K562 (cell line): ENCODE data around the gene ZNF689. TPM values are rescaled to one million over a fixed set of nuclear protein-coding genes. Genes with fewer than 3 reads are reported as not detected.

Source experiments
- AFF4 ChIP-seq: sonication (generic); formaldehyde crosslinking; IDR thresholded peaks from 2 replicates; pipeline ENCODE4 v1.8.0; 2023; ENCODE audit warnings: mild to moderate bottlenecking, missing genetic modification reagents
- CTBP1 ChIP-seq: fragments of 450-650 bp; IDR thresholded peaks from 2 replicates; pipeline ENCODE4 v1.6.1; 2016; ENCODE audit warnings: borderline replicate concordance
- E2F3 ChIP-seq: fragments of 250-450 bp; sonication (Bioruptor Pico); IDR thresholded peaks from 2 replicates; pipeline ENCODE4 v1.4.0; 2020; ENCODE audit warnings: mild to moderate bottlenecking
- EGR1 ChIP-seq: fragments of 450-650 bp; conservative IDR thresholded peaks from 2 replicates; pipeline ENCODE4 v1.6.1; 2017; ENCODE audit warnings: mild to moderate bottlenecking
- ELK1 ChIP-seq: sonication (generic); formaldehyde crosslinking; IDR thresholded peaks from 2 replicates; pipeline ENCODE4 v1.8.1; 2022; ENCODE audit warnings: missing genetic modification reagents
- RBBP5 ChIP-seq: fragments of 200-600 bp; sonication (generic); IDR thresholded peaks from 2 replicates; pipeline ENCODE4 v1.6.1; 2012; ENCODE audit warnings: borderline replicate concordance, mild to moderate bottlenecking, low read length, control low read depth, inconsistent platforms; ENCODE audit not compliant: insufficient read depth, poor library complexity, severe bottlenecking
- RBM14 ChIP-seq: fragments of 200-400 bp; formaldehyde crosslinking; IDR thresholded peaks from 2 replicates; pipeline ENCODE4 v1.6.1; 2018; ENCODE audit warnings: low read depth, mild to moderate bottlenecking, low read length, moderate library complexity, borderline replicate concordance; ENCODE audit not compliant: insufficient read depth
- RBM22 ChIP-seq: fragments of 200-400 bp; formaldehyde crosslinking; IDR thresholded peaks from 2 replicates; pipeline ENCODE4 v1.6.1; 2018; ENCODE audit warnings: low read length, low read depth; ENCODE audit not compliant: poor library complexity, severe bottlenecking
- STAT5B ChIP-seq: fragments of 250-450 bp; sonication (Bioruptor Pico); IDR thresholded peaks from 2 replicates; pipeline ENCODE4 v1.8.0; 2021; ENCODE audit warnings: mild to moderate bottlenecking, inconsistent platforms
- TCFL5 ChIP-seq: fragments of 250-450 bp; sonication (Bioruptor Pico); conservative IDR thresholded peaks from 2 replicates; pipeline ENCODE4 v1.6.1; 2021; ENCODE audit warnings: mild to moderate bottlenecking, moderate library complexity, matching md5 sums
- ZBTB9 ChIP-seq: fragments of 450-650 bp; formaldehyde crosslinking; IDR thresholded peaks from 2 replicates; pipeline ENCODE4 v1.4.0; 2020; ENCODE audit warnings: mild to moderate bottlenecking, moderate library complexity
- ZNF586 ChIP-seq: fragments of 450-650 bp; formaldehyde crosslinking; conservative IDR thresholded peaks from 2 replicates; pipeline ENCODE4 v1.4.0; 2020; ENCODE audit warnings: mild to moderate bottlenecking, moderate library complexity
- polyA plus RNA-seq, 8 experiments: library from polyadenylated mRNA; depleted of rRNA in 4 of 8; stranded (reverse) in 5 of 8; unstranded in 3 of 8; fragments of >200 nt; fragmentation: Nextera tagmentation in 2 of 8; fragmentation: Illumina TruSeq in 1 of 8; extraction: Ambion mirVana in 2 of 8; extraction: Trizol in 1 of 8; gene quantifications; 2 replicates each; pipeline versions ENCODE4 v1.2.1 to v1.2.3, GENCODE V29; 2011 to 2014; ENCODE audit warnings: inconsistent platforms in 1 of 8, missing spikeins in 1 of 8
- total RNA-seq, 7 experiments: library from RNA; depleted of rRNA in 6 of 7; stranded (reverse); fragments of >200 nt in 6 of 7; fragmentation: Illumina TruSeq in 2 of 7; extraction: Trizol in 2 of 7; gene quantifications; 2 replicates each; pipeline versions ENCODE4 v1.2.1 to v1.2.3, GENCODE V29; 2011 to 2021; ENCODE audit warnings: low replicate concordance in 1 of 7
- TF ChIP-seq, protein P1 (sequence below): fragments of 450-650 bp; IDR thresholded peaks from 2 replicates; pipeline ENCODE4 v1.7.0; 2016; ENCODE audit warnings: borderline replicate concordance
- TF ChIP-seq, protein P2 (sequence below): fragments of 250-450 bp; sonication (Bioruptor Pico); IDR thresholded peaks from 2 replicates; pipeline ENCODE4 v1.4.0; 2020; ENCODE audit warnings: mild to moderate bottlenecking

The ZNF689 gene
- total and polyA plus RNA-seq, 9 of the 15 experiments (the other 6 are each of a cell fraction or from before 2014, with no cell fraction given): 5.4 to 15.4 (median 10.8) TPM

DNA sequence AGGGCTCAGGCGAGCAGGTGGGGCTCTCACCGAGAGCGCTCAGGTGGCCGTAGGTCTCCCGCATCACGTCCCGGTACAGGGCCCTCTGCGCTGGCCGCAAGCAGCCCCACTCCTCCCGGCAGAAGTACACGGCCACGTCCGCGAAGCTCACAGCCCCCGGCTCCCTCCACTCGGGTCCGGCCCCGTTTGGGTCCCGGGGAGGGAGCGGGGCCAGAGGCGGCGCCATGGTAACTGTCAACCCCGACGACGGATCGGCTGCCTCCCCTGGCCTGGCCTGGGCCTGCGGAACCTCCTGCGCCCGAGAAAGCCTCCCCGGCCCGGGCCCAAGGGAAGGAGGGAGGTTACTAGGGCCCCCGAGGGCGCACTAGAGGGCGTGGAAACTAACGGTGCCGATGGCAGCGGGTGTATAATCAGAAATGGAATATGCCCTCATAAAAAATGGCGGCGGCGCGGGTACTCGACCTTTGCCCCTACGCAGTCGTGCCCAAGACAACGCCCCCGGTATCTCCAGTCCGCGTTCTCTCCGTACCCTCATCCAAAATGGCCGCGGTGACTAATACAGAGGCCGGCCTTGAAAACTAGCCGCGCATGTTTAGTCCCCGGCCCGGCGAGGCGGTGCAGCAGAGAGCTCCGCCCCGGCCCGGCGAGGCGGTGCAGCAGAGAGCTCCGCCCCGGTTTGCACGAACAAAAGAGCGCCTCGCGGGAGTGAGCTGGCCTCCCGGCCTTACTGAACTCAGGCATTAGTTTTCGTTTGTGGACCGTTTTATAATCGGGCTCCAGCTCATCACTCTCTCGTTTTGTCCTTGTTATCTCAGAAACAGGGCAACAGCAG is 52.0 kb downstream of the ZNF689 start, which contains the start of gene ZNF764 (continued):
- TF ChIP-seq TCFL5 (peak; percentile 21; the same call in 1 of the 2 replicates), EGR1 (peak; percentile 92), E2F3 (no peak), RBBP5 (peak; percentile 74), AFF4 (CRISPR knock-in tag) (no peak), ZNF586 (CRISPR knock-in tag) (no peak), CTBP1 (peak; percentile 59), ELK1 (no peak), RBM22 (peak; percentile 40), ZBTB9 (CRISPR knock-in tag) (0 out of 2 replicates have a peak, but pooled peaks have one; percentile 45), STAT5B (no peak), RBM14 (peak; percentile 94; the same call in 1 of the 2 replicates)
- TF ChIP-seq, protein P1, sequence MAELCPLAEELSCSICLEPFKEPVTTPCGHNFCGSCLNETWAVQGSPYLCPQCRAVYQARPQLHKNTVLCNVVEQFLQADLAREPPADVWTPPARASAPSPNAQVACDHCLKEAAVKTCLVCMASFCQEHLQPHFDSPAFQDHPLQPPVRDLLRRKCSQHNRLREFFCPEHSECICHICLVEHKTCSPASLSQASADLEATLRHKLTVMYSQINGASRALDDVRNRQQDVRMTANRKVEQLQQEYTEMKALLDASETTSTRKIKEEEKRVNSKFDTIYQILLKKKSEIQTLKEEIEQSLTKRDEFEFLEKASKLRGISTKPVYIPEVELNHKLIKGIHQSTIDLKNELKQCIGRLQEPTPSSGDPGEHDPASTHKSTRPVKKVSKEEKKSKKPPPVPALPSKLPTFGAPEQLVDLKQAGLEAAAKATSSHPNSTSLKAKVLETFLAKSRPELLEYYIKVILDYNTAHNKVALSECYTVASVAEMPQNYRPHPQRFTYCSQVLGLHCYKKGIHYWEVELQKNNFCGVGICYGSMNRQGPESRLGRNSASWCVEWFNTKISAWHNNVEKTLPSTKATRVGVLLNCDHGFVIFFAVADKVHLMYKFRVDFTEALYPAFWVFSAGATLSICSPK: no peak
- TF ChIP-seq, protein P2, sequence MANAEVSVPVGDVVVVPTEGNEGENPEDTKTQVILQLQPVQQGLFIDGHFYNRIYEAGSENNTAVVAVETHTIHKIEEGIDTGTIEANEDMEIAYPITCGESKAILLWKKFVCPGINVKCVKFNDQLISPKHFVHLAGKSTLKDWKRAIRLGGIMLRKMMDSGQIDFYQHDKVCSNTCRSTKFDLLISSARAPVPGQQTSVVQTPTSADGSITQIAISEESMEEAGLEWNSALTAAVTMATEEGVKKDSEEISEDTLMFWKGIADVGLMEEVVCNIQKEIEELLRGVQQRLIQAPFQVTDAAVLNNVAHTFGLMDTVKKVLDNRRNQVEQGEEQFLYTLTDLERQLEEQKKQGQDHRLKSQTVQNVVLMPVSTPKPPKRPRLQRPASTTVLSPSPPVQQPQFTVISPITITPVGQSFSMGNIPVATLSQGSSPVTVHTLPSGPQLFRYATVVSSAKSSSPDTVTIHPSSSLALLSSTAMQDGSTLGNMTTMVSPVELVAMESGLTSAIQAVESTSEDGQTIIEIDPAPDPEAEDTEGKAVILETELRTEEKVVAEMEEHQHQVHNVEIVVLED (CRISPR knock-in tag): peak; percentile 99
